Naive thymus-derived CD4-positive, alpha-beta T cell (primary cell): ENCODE measurements around the gene LRPPRC. TPM values are rescaled to one million over a fixed set of nuclear protein-coding genes. Genes with fewer than 3 reads are reported as not detected.

Experiments
- ATAC-seq: fragments of 150-1000 bp; cut with Tn5 transposase; 2 replicates; pipeline ENCODE4 v1.10.0; 2021; ENCODE audit warnings: mild to moderate bottlenecking, moderate library complexity
- CTCF ChIA-PET: fragments of 350-600 bp; sonication (Branson Sonifier 250); formaldehyde crosslinking; loops from one replicate; lab custom pipeline; 2021; ENCODE audit warnings: antibody characterized with exemption; lab: Charles Lee
- POLR2A ChIA-PET: fragments of 350-600 bp; sonication (Branson Sonifier 250); formaldehyde crosslinking; loops from one replicate; lab custom pipeline; 2021; ENCODE audit warnings: antibody characterized with exemption, inconsistent platforms; lab: Charles Lee
- DNase-seq, 9 donors: peaks; one replicate each; pipeline versions ENCODE4 v3.0.0 to v3.0.0-alpha.2; 2020 to 2022; ENCODE audit warnings: mixed read lengths in 1 of 9
- H3K27ac ChIP-seq: one replicate; pipeline ENCODE4 v1.7.0; 2013; ENCODE audit warnings: mild to moderate bottlenecking, low read depth, low read length, moderate library complexity
- H3K27me3 ChIP-seq, 2 donors: one replicate each; pipeline ENCODE4 v1.7.0; 2013; ENCODE audit warnings: low read length in 2 of 2, mild to moderate bottlenecking in 2 of 2, moderate library complexity in 2 of 2; ENCODE audit not compliant: control insufficient read depth in 2 of 2, insufficient read depth in 2 of 2
- H3K36me3 ChIP-seq, 3 experiments: 1 replicate in 2 of 3; 2 replicates in 1 of 3; pipeline ENCODE4 v1.7.0; 2013; ENCODE audit warnings: low read length in 3 of 3, mild to moderate bottlenecking in 3 of 3, moderate library complexity in 1 of 3; ENCODE audit not compliant: insufficient read depth in 3 of 3, control insufficient read depth in 2 of 3
- H3K4me1 ChIP-seq, 2 donors: one replicate each; pipeline ENCODE4 v1.7.0; 2013; ENCODE audit warnings: low read length in 2 of 2, mild to moderate bottlenecking in 2 of 2, moderate library complexity in 1 of 2; ENCODE audit not compliant: control insufficient read depth in 2 of 2, insufficient read depth in 2 of 2
- H3K4me3 ChIP-seq: 2 replicates; pipeline ENCODE4 v1.7.0; 2013; ENCODE audit warnings: mild to moderate bottlenecking, low read length
- H3K9me3 ChIP-seq, 3 experiments: 1 replicate in 2 of 3; 2 replicates in 1 of 3; pipeline ENCODE4 v1.7.0; 2013; ENCODE audit warnings: low read length in 3 of 3; ENCODE audit not compliant: control insufficient read depth in 2 of 3
- H3K27ac Mint-ChIP-seq, 9 donors: one replicate each; pipeline ENCODE4 v1.8.0; 2020 to 2022; ENCODE audit warnings: mixed read lengths in 9 of 9, mild to moderate bottlenecking in 8 of 9, moderate library complexity in 5 of 9, inconsistent platforms in 2 of 9
- H3K27me3 Mint-ChIP-seq, 5 donors: one replicate each; pipeline ENCODE4 v1.8.0; 2021 to 2022; ENCODE audit warnings: mixed read lengths in 5 of 5, mild to moderate bottlenecking in 1 of 5
- H3K36me3 Mint-ChIP-seq, 5 donors: one replicate each; pipeline ENCODE4 v1.8.0; 2020 to 2022; ENCODE audit warnings: mixed read lengths in 5 of 5, mild to moderate bottlenecking in 3 of 5, inconsistent platforms in 1 of 5
- H3K4me1 Mint-ChIP-seq, 7 donors: one replicate each; pipeline ENCODE4 v1.8.0; 2020 to 2022; ENCODE audit warnings: mixed read lengths in 7 of 7, mild to moderate bottlenecking in 3 of 7, inconsistent platforms in 1 of 7
- H3K4me3 Mint-ChIP-seq, 10 donors: one replicate each; pipeline ENCODE4 v1.8.0; 2020 to 2022; ENCODE audit warnings: mild to moderate bottlenecking in 10 of 10, mixed read lengths in 10 of 10, moderate library complexity in 6 of 10, inconsistent platforms in 2 of 10
- H3K9me3 Mint-ChIP-seq, 11 donors: one replicate each; pipeline ENCODE4 v1.8.0; 2020 to 2022; ENCODE audit warnings: mixed read lengths in 11 of 11, mild to moderate bottlenecking in 4 of 11, inconsistent platforms in 1 of 11, moderate library complexity in 1 of 11
- intact Hi-C, 2 donors: fragments of 100-400 bp; cut with micrococcal nuclease; formaldehyde crosslinking; loops; one replicate each; pipeline ENCODE4 v1.15.1; 2023
- polyA plus RNA-seq, 2 donors: library from polyadenylated mRNA; unstranded; fragments of 300-500 nt; fragmentation: Illumina TruSeq; gene quantifications; one replicate each; pipeline ENCODE4 v1.2.3, GENCODE V29; 2021
- total RNA-seq, 6 experiments: library from RNA in 5 of 6; stranded (reverse) in 5 of 6; gene quantifications; 1 replicate in 5 of 6; 2 replicates in 1 of 6; pipeline ENCODE4 v1.2.3 and lab custom pipeline; 2021 to 2026

LRPPRC gene
- total and polyA plus RNA-seq, 7 experiments from 2014 or later = 42.3 to 92.7 (median 67.0) TPM

DNA sequence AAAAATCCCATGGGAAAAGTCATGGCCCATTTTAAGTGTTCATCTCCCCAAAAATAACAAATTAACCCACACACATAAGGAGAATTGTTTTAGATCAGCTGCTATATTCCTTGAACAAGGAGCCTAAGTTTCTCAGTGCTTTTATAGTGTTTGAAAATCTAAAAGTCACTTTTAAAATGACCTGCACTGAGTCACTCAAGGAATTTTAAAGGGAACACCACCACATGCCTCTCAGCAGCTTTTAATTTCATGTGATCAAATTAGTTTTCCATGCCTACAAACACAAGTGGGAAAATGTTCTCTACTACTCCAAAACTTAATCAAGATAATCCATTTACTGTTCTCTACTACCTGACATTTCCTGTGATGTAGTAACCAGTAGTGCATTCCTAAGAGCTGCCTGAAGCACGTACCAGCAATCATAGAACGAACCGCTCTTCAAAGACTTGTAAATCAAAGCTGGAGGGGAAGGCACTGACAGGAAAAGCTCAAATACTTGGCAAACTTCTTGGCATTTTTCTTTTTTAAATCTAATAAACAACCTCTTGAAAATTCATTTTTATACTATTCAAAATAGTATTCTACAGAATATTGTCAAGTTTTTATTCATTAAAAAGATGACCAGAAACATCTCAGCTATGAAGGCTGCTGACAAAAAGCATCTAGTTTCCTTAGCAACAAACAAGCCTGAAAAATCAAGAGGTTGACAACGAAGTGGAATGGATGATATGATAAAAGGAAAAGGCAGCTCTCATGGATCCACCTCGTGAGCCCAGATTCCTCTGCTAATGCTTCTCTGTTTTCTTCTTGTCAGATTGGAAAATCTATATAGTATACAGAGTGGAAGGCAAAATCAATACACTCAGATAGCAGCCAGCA lies 37.2 kb downstream of the LRPPRC start:
- Mint-ChIP-seq H3K27ac (no peak overlapping the region), H3K36me3 (peaks cover 13 to 52% (median 43%) of the 10 kb centered on the region in 5 donors), H3K9me3 (no peaks in the 10 kb centered on the region), H3K27me3 (no peaks in the 10 kb centered on the region), H3K4me1 (peaks cover 0 to 12% (median 0%) of the 10 kb centered on the region in 7 donors), H3K4me3 (no peak overlapping the region)
- DNase-seq (no peak), ATAC-seq (no peak)
- H3K9me3 ChIP-seq = no peaks in the 10 kb centered on the region
- H3K27me3 ChIP-seq = no peaks in the 10 kb centered on the region
- no peak overlapping the region for H3K27ac ChIP-seq
- ChIA-PET CTCF (no interaction called here), POLR2A (no interaction called here)
- intact Hi-C loops = no loop called here
- no peak overlapping the region for H3K4me3 ChIP-seq
- H3K4me1 ChIP-seq = no peaks in the 10 kb centered on the region
- H3K36me3 ChIP-seq = peaks cover 7 to 84% (median 27%) of the 10 kb centered on the region in 3 experiments

DNA sequence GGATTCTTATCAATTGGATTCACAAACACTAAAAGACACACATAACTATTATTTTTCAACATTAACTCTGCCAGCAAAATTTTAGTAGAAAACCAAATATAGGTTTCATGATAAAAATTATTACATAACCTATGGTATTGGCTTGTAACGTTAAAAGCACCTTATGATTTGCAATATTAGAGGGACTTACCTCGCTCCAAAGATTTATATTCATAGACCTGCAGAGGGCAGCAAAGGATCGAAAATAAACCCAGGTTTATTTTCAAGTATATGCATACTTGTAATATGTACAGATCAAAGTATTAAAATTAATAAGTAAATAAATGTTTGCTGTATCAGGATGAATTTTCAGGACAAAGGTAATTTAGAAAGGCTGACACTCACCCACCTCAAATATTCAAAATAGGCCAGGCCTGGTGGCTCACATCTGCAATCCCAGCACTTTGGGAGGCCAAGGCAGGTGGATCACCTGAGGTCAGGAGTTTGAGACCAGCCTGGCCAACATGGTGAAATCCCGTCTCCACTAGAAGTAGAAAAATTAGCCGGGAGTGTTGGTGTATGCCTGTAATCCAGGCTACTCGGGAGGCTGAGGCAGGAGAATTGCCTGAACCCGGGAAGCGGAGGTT lies 45.3 kb downstream of the LRPPRC start:
- Histone ChIP-seq H3K27me3 (no peaks in the 10 kb centered on the region), H3K4me1 (no peaks in the 10 kb centered on the region), H3K4me3 (no peak overlapping the region), H3K9me3 (no peaks in the 10 kb centered on the region), H3K36me3 (peaks cover 26 to 68% (median 30%) of the 10 kb centered on the region in 3 experiments), H3K27ac (no peak overlapping the region)
- ChIA-PET POLR2A (no interaction called here), CTCF (no interaction called here)
- Mint-ChIP-seq H3K4me3 (no peak overlapping the region), H3K27ac (peak overlapping the region in 1 of 9 donors; percentile 32), H3K4me1 (peaks cover 0 to 8% (median 0%) of the 10 kb centered on the region in 7 donors), H3K27me3 (no peaks in the 10 kb centered on the region), H3K9me3 (no peaks in the 10 kb centered on the region), H3K36me3 (peaks cover 1 to 70% (median 31%) of the 10 kb centered on the region in 5 donors)
- ATAC-seq = peak; percentile 49
- DNase-seq = peak in 7 of 9 donors; percentile 1 to 34 (median 16)
- intact Hi-C loops = no loop called here

- no peaks in the 10 kb centered on the region for H3K4me1 ChIP-seq
- no peak overlapping the region for H3K27ac ChIP-seq
- H3K9me3 ChIP-seq = no peaks in the 10 kb centered on the region
- H3K4me3 ChIP-seq = no peak overlapping the region
- H3K9me3 Mint-ChIP-seq = no peaks in the 10 kb centered on the region
- H3K4me3 Mint-ChIP-seq = no peak overlapping the region
- peaks cover 0 to 8% (median 0%) of the 10 kb centered on the region in 7 donors for H3K4me1 Mint-ChIP-seq
- H3K36me3 Mint-ChIP-seq = peaks cover 4 to 70% (median 19%) of the 10 kb centered on the region in 5 donors
- POLR2A ChIA-PET = no interaction called here
- no peaks in the 10 kb centered on the region for H3K27me3 Mint-ChIP-seq
- no peak overlapping the region for H3K27ac Mint-ChIP-seq
- ATAC-seq (no peak), DNase-seq (no peak)
- CTCF ChIA-PET = no interaction called here
- intact Hi-C loops = no loop called here
- peaks cover 33 to 67% (median 43%) of the 10 kb centered on the region in 3 experiments for H3K36me3 ChIP-seq
- H3K27me3 ChIP-seq = no peaks in the 10 kb centered on the region
Observed at GRCh38 chr2:43948370-43948769, 47.4 kb downstream of the LRPPRC start.

- Histone ChIP-seq H3K4me1 (no peaks in the 10 kb centered on the region), H3K9me3 (no peaks in the 10 kb centered on the region), H3K27ac (no peak overlapping the region), H3K27me3 (no peaks in the 10 kb centered on the region), H3K36me3 (peaks cover 26 to 62% (median 38%) of the 10 kb centered on the region in 3 experiments), H3K4me3 (no peak overlapping the region)
- Mint-ChIP-seq H3K9me3 (no peaks in the 10 kb centered on the region), H3K4me3 (no peak overlapping the region), H3K4me1 (no peaks in the 10 kb centered on the region), H3K27ac (no peak overlapping the region), H3K27me3 (no peaks in the 10 kb centered on the region), H3K36me3 (peaks cover 4 to 56% (median 16%) of the 10 kb centered on the region in 5 donors)
- DNase-seq = no peak
- ATAC-seq = no peak
- POLR2A ChIA-PET = no interaction called here
- CTCF ChIA-PET = no interaction called here
- intact Hi-C loops = loop anchor here in 1 of 2 donors (2.0 kb wide), 1 partner anchor 14 kb away; no protein-coding TSS in a partner anchor
Observed at GRCh38 chr2:43946685-43947084, 49.1 kb downstream of the LRPPRC start.

DNA sequence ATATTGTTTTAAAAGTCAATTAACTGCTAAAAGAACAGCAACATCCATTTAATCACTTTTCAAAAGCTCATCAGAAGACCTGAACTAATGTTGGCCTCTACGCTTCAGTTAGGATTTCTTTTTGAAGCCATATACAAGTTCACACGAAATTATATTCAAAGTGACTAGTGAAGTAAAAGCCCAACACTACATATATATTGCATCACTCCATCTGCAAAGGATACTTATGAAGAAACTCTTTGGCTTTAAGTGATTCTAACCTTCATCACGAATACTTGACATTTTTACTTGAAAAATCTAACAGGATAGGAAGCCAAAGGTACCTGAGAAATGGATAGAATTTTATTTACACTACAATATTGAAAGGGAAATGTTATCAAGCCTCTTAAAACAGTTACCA lies 50.4 kb downstream of the LRPPRC start:
- no peak overlapping the region for H3K4me3 ChIP-seq
- H3K36me3 Mint-ChIP-seq = peaks cover 4 to 54% (median 16%) of the 10 kb centered on the region in 5 donors
- no peaks in the 10 kb centered on the region for H3K9me3 Mint-ChIP-seq
- H3K4me1 ChIP-seq = no peaks in the 10 kb centered on the region
- no peaks in the 10 kb centered on the region for H3K9me3 ChIP-seq
- peaks cover 26 to 66% (median 38%) of the 10 kb centered on the region in 3 experiments for H3K36me3 ChIP-seq
- POLR2A ChIA-PET = no interaction called here
- no peaks in the 10 kb centered on the region for H3K4me1 Mint-ChIP-seq
- H3K27ac ChIP-seq = no peak overlapping the region
- H3K27me3 Mint-ChIP-seq = no peaks in the 10 kb centered on the region
- no peak overlapping the region for H3K27ac Mint-ChIP-seq
- intact Hi-C loops = no loop called here
- no peak overlapping the region for H3K4me3 Mint-ChIP-seq
- CTCF ChIA-PET = no interaction called here
- ATAC-seq (no peak), DNase-seq (no peak)
- no peaks in the 10 kb centered on the region for H3K27me3 ChIP-seq

- H3K4me3 Mint-ChIP-seq = no peak overlapping the region
- Histone ChIP-seq H3K4me1 (no peaks in the 10 kb centered on the region), H3K27ac (no peak overlapping the region), H3K27me3 (no peaks in the 10 kb centered on the region), H3K9me3 (no peaks in the 10 kb centered on the region), H3K4me3 (no peak overlapping the region), H3K36me3 (peaks cover 26 to 66% (median 38%) of the 10 kb centered on the region in 3 experiments)
- intact Hi-C loops = loop anchor here in 1 of 2 donors (5.0 kb wide), 1 partner anchor 32 kb away; no protein-coding TSS in a partner anchor
- CTCF ChIA-PET = no interaction called here
- peaks cover 8 to 56% (median 18%) of the 10 kb centered on the region in 5 donors for H3K36me3 Mint-ChIP-seq
- POLR2A ChIA-PET = no interaction called here
- H3K27ac Mint-ChIP-seq = no peak overlapping the region
- no peaks in the 10 kb centered on the region for H3K9me3 Mint-ChIP-seq
- ATAC-seq = no peak
- DNase-seq = no peak
- no peaks in the 10 kb centered on the region for H3K27me3 Mint-ChIP-seq
- peaks cover 0 to under 1% (median 0%) of the 10 kb centered on the region in 7 donors for H3K4me1 Mint-ChIP-seq
Observed at GRCh38 chr2:43944915-43945314, 50.9 kb downstream of the LRPPRC start.
